Measurements from ENCODE around the gene DICER1.

GRCh38 chr14:95110178-95110577, 47.2 kb downstream of the DICER1 start:
- no peak for TF ChIP-seq CTCF (IDR thresholded peaks at IDR 0.05)
- TF ChIP-seq POLR2A (IDR thresholded peaks at IDR 0.05): no peak
